H1 (cell line): ENCODE data around the gene ATP1A1. TPM values are rescaled to one million over a fixed set of nuclear protein-coding genes. Genes with fewer than 3 reads are reported as not detected.

Source experiments
- CTCF ChIA-PET: fragments of 300-600 bp; sonication (Branson Sonifier 250); formaldehyde crosslinking; loops from one replicate; lab custom pipeline; 2021; ENCODE audit not compliant: partially characterized antibody; lab: Charles Lee
- POLR2A ChIA-PET: fragments of 300-600 bp; sonication (Branson Sonifier 250); formaldehyde crosslinking; loops from one replicate; lab custom pipeline; 2021; ENCODE audit warnings: inconsistent platforms; ENCODE audit not compliant: partially characterized antibody; lab: Charles Lee
- DNase-seq, 2 experiments: peaks; one replicate each; pipeline versions ENCODE4 v3.0.0 to v3.0.0-alpha.2; 2010 to 2022; ENCODE audit warnings: low spot score in 2 of 2, low read depth in 1 of 2, mixed read lengths in 1 of 2
- FAIRE-seq: peaks from 2 replicates; lab custom pipeline; 2011; peaks lifted over from hg19 to GRCh38; lab: Jason Lieb, UNC
- H2AFZ ChIP-seq: 2 replicates; pipeline ENCODE4 v1.8.1; 2012; ENCODE audit warnings: low read length, inconsistent platforms
- H2AK5ac ChIP-seq: 2 replicates; pipeline ENCODE4 v1.6.1; 2013; ENCODE audit warnings: low read depth, low read length
- H2BK120ac ChIP-seq: replicated peaks from 2 replicates; pipeline ENCODE3; 2013; ENCODE audit warnings: low read depth, low read length, inconsistent platforms
- H2BK12ac ChIP-seq: 2 replicates; pipeline ENCODE4 v1.6.1; 2013; ENCODE audit warnings: low read depth, low read length
- H2BK15ac ChIP-seq: 2 replicates; pipeline ENCODE4 v1.6.1; 2013; ENCODE audit warnings: low read length
- H2BK20ac ChIP-seq: 2 replicates; pipeline ENCODE4 v1.6.1; 2013; ENCODE audit warnings: low read length
- H2BK5ac ChIP-seq: 2 replicates; pipeline ENCODE4 v1.6.1; 2013; ENCODE audit warnings: low read depth, low read length
- H3K14ac ChIP-seq: 2 replicates; pipeline ENCODE4 v1.6.1; 2013; ENCODE audit warnings: inconsistent platforms; ENCODE audit not compliant: insufficient read length
- H3K18ac ChIP-seq: 2 replicates; pipeline ENCODE4 v1.6.1; 2013; ENCODE audit warnings: low read length; ENCODE audit errors: extremely low read depth
- H3K23ac ChIP-seq: 2 replicates; pipeline ENCODE4 v1.6.1; 2013; ENCODE audit warnings: inconsistent platforms; ENCODE audit not compliant: insufficient read length
- H3K23me2 ChIP-seq: 2 replicates; pipeline ENCODE4 v1.6.1; 2013; ENCODE audit warnings: low read depth, low read length
- H3K27ac ChIP-seq: 2 replicates; pipeline ENCODE4 v1.6.1; 2011; ENCODE audit warnings: low read depth, low read length, inconsistent platforms
- H3K27me3 ChIP-seq, 4 experiments: replicated peaks in 1 of 4; 1 replicate in 1 of 4; 2 replicates in 3 of 4; pipeline versions ENCODE4 v1.6.1 to v1.8.1; 2011 to 2013; ENCODE audit warnings: low read length in 3 of 4, mild to moderate bottlenecking in 3 of 4, inconsistent platforms in 2 of 4, mixed read lengths in 2 of 4, moderate library complexity in 1 of 4; ENCODE audit not compliant: control insufficient read depth in 3 of 4, insufficient read depth in 3 of 4; ENCODE audit errors: extremely low read depth in 1 of 4
- H3K36me3 ChIP-seq, 4 experiments: 2 replicates each; pipeline versions ENCODE4 v1.6.1 to v1.8.1; 2011 to 2013; ENCODE audit warnings: mild to moderate bottlenecking in 4 of 4, low read length in 3 of 4, moderate library complexity in 2 of 4, control low read depth in 1 of 4, inconsistent platforms in 1 of 4; ENCODE audit not compliant: insufficient read depth in 4 of 4, control insufficient read depth in 2 of 4
- H3K4ac ChIP-seq: replicated peaks from 2 replicates; pipeline ENCODE3; 2013; ENCODE audit warnings: low read length, low read depth, mixed read lengths, inconsistent platforms; ENCODE audit not compliant: insufficient read length
- H3K4me1 ChIP-seq, 4 experiments: replicated peaks in 1 of 4; 1 replicate in 1 of 4; 2 replicates in 3 of 4; pipeline versions ENCODE4 v1.6.1 to v1.8.1; 2011 to 2013; ENCODE audit warnings: low read length in 3 of 4, inconsistent platforms in 2 of 4, mixed read lengths in 1 of 4; ENCODE audit not compliant: insufficient read depth in 4 of 4, control insufficient read depth in 3 of 4
- H3K4me2 ChIP-seq, 2 experiments: 2 replicates each; pipeline versions ENCODE4 v1.6.1 to v1.8.1; 2011 to 2013; ENCODE audit warnings: low read depth in 2 of 2, low read length in 2 of 2, control low read depth in 1 of 2, inconsistent platforms in 1 of 2, mild to moderate bottlenecking in 1 of 2; ENCODE audit not compliant: insufficient read depth in 1 of 2
- H3K4me3 ChIP-seq, 4 experiments: fragments of 200-600, 300-600 bp in 1 of 4; sonication (generic), shearing (Covaris generic), sonication (Bioruptor Twin) in 1 of 4; 2 replicates each; pipeline versions ENCODE4 v1.5.1 to v1.8.1; 2011 to 2016; ENCODE audit warnings: low read length in 4 of 4, low read depth in 3 of 4, control low read depth in 2 of 4, inconsistent platforms in 2 of 4, mild to moderate bottlenecking in 2 of 4, mixed read lengths in 1 of 4, moderate library complexity in 1 of 4; ENCODE audit not compliant: insufficient read depth in 2 of 4; ENCODE audit errors: extremely low read depth in 1 of 4
- H3K56ac ChIP-seq: replicated peaks from 2 replicates; pipeline ENCODE3; 2013; ENCODE audit warnings: low read depth, mild to moderate bottlenecking, mixed read lengths, low read length, inconsistent platforms; ENCODE audit not compliant: insufficient read length
- H3K79me1 ChIP-seq: 2 replicates; pipeline ENCODE4 v1.6.1; 2013; ENCODE audit warnings: low read depth, low read length, control low read depth
- H3K79me2 ChIP-seq, 2 experiments: 2 replicates each; pipeline versions ENCODE4 v1.6.1 to v1.8.1; 2012 to 2013; ENCODE audit warnings: low read length in 2 of 2, mild to moderate bottlenecking in 2 of 2, inconsistent platforms in 1 of 2; ENCODE audit not compliant: insufficient read depth in 2 of 2, control insufficient read depth in 1 of 2
- H3K9ac ChIP-seq, 4 experiments: replicated peaks in 1 of 4; 1 replicate in 1 of 4; 2 replicates in 3 of 4; pipeline versions ENCODE4 v1.6.1 to v1.8.1; 2011 to 2013; ENCODE audit warnings: low read depth in 3 of 4, low read length in 3 of 4, control low read depth in 2 of 4, mild to moderate bottlenecking in 2 of 4, moderate library complexity in 2 of 4, inconsistent platforms in 1 of 4; ENCODE audit errors: extremely low read depth in 1 of 4
- H3K9me3 ChIP-seq, 2 experiments: 2 replicates each; pipeline versions ENCODE4 v1.6.1 to v1.8.1; 2012 to 2013; ENCODE audit warnings: mild to moderate bottlenecking in 2 of 2, moderate library complexity in 2 of 2, control low read depth in 1 of 2, inconsistent platforms in 1 of 2, low read depth in 1 of 2, low read length in 1 of 2, mixed read lengths in 1 of 2; ENCODE audit not compliant: insufficient read depth in 2 of 2
- H4K20me1 ChIP-seq, 2 experiments: replicated peaks in 1 of 2; 2 replicates each; pipeline versions ENCODE3 to v1.8.1; 2011 to 2013; ENCODE audit warnings: inconsistent platforms in 2 of 2, low read length in 2 of 2, mild to moderate bottlenecking in 1 of 2; ENCODE audit not compliant: insufficient read depth in 2 of 2, control insufficient read depth in 1 of 2
- H4K5ac ChIP-seq: 2 replicates; pipeline ENCODE4 v1.6.1; 2013; ENCODE audit warnings: low read length, low read depth, mixed read lengths, inconsistent platforms; ENCODE audit not compliant: insufficient read length
- H4K8ac ChIP-seq: 2 replicates; pipeline ENCODE4 v1.8.0; 2013; ENCODE audit warnings: mild to moderate bottlenecking, moderate library complexity, low read length, inconsistent platforms; ENCODE audit not compliant: insufficient read depth; ENCODE audit errors: extremely low read depth
- H4K91ac ChIP-seq: replicated peaks from 2 replicates; pipeline ENCODE3; 2013; ENCODE audit warnings: low read length, mixed read lengths, inconsistent platforms; ENCODE audit not compliant: insufficient read length
- CHD1 ChIP-seq: IDR thresholded peaks from 2 replicates; pipeline ENCODE4 v1.6.1; 2012; ENCODE audit warnings: low read depth, low read length, improper control_type of control experiment
- CREB1 ChIP-seq: IDR thresholded peaks from 2 replicates; pipeline ENCODE4 v1.6.1; 2012; ENCODE audit warnings: inconsistent platforms
- KDM4A ChIP-seq: IDR thresholded peaks from one replicate; pipeline ENCODE4 v1.7.1; 2012; ENCODE audit warnings: low read depth, mild to moderate bottlenecking, moderate library complexity, low read length, inconsistent platforms; ENCODE audit not compliant: severe bottlenecking
- PHF8 ChIP-seq: fragments of 200-600 bp; sonication (generic); conservative IDR thresholded peaks from 2 replicates; pipeline ENCODE4 v1.7.1; 2012; ENCODE audit warnings: low read depth, mild to moderate bottlenecking, inconsistent platforms, low read length, moderate library complexity
- POLR2A ChIP-seq, 2 experiments: IDR thresholded peaks; 1 replicate in 1 of 2; 2 replicates in 1 of 2; pipeline ENCODE4 v1.6.1; 2011; ENCODE audit warnings: low read depth in 2 of 2, low read length in 2 of 2, mild to moderate bottlenecking in 2 of 2; ENCODE audit errors: control extremely low read depth in 1 of 2
- RAD21 ChIP-seq, 2 experiments: IDR thresholded peaks in 1 of 2; conservative IDR thresholded peaks in 1 of 2; 2 replicates each; pipeline ENCODE4 v1.6.1; 2011; ENCODE audit warnings: low read depth in 2 of 2, low read length in 2 of 2, improper control_type of control experiment in 1 of 2, inconsistent platforms in 1 of 2, mild to moderate bottlenecking in 1 of 2, moderate library complexity in 1 of 2
- RBBP5 ChIP-seq: IDR thresholded peaks from 2 replicates; pipeline ENCODE4 v1.7.1; 2012; ENCODE audit warnings: low read depth, mild to moderate bottlenecking, inconsistent platforms, low read length, moderate library complexity, borderline replicate concordance
- SAP30 ChIP-seq: fragments of 300-600 bp; sonication (generic); IDR thresholded peaks from 2 replicates; pipeline ENCODE4 v1.7.1; 2012; ENCODE audit warnings: low read length, moderate library complexity, mild to moderate bottlenecking, inconsistent platforms; ENCODE audit not compliant: insufficient read depth, insufficient replicate concordance
- SUZ12 ChIP-seq: fragments of 200-600 bp; sonication (generic); IDR thresholded peaks from 2 replicates; pipeline ENCODE4 v1.6.1; 2012; ENCODE audit warnings: mild to moderate bottlenecking, inconsistent platforms, low read length, moderate library complexity, mixed read lengths
- TAF7 ChIP-seq: optimal IDR thresholded peaks from 2 replicates; pipeline ENCODE3; 2011; ENCODE audit warnings: low read depth, mild to moderate bottlenecking, inconsistent platforms, low read length, moderate library complexity, borderline replicate concordance
- WGBS, 2 experiments: shearing (Covaris generic) in 1 of 2; methylation state at CpG; one replicate each; pipeline versions ENCODE4 v1.1.6 to v1.1.7; 2013 to 2015; ENCODE audit warnings: low lambda C conversion rate in 2 of 2, mixed read lengths in 2 of 2, inconsistent platforms in 1 of 2, low coverage in 1 of 2, missing lambda C conversion rate in 1 of 2; ENCODE audit not compliant: insufficient replicate concordance in 2 of 2, insufficient coverage in 1 of 2, insufficient read length in 1 of 2; ENCODE audit errors: extremely low coverage in 1 of 2, missing lambda C conversion rate in 1 of 2; 5-methylcytosine and 5-hydroxymethylcytosine counted together
- polyA plus RNA-seq, 7 experiments: library from polyadenylated mRNA; depleted of rRNA in 3 of 7; stranded (reverse) in 5 of 7; unstranded in 2 of 7; fragments of >200 nt in 5 of 7; fragments of 200-250 nt in 2 of 7; gene quantifications; 1 replicate in 5 of 7; 2 replicates in 1 of 7; 4 replicates in 1 of 7; pipeline versions ENCODE4 v1.2.1 to v1.2.3, GENCODE V29; 2011 to 2013; ENCODE audit warnings: missing spikeins in 2 of 7, mixed read lengths in 2 of 7
- total RNA-seq: library from RNA; stranded (reverse); fragmentation: NEBNext Ultra II Directional; extraction: Animal tissue kit (Norgen Biotek cat#: 25700); gene quantifications from 2 replicates; pipeline ENCODE4 v1.2.1, GENCODE V29; 2021
- TF ChIP-seq, protein P1 (sequence below): IDR thresholded peaks from 2 replicates; pipeline ENCODE4 v1.6.1; 2012; ENCODE audit warnings: low read length, inconsistent platforms

ATP1A1 gene
- total and polyA plus RNA-seq, 2 of the 8 experiments (the other 6 are each of a cell fraction or from before 2014, with no cell fraction given): 222 to 325 TPM

- Histone ChIP-seq H3K27ac (no peak overlapping the region), H3K18ac (no peak overlapping the region), H4K8ac (no peak overlapping the region; the same call in 1 of the 2 replicates), H3K4me3 (no peak overlapping the region), H2BK15ac (no peak overlapping the region), H3K9ac (no peak overlapping the region), H4K5ac (no peak overlapping the region), H3K4me1 (peaks cover 0 to 3% (median 0%) of the 10 kb centered on the region in 4 experiments; a peak in 1 of 7 replicates), H3K56ac (no peak overlapping the region), H3K36me3 (no peaks in the 10 kb centered on the region), H2BK12ac (no peak overlapping the region), H3K23ac (no peak overlapping the region), H2AFZ (no peak overlapping the region), H3K23me2 (no peaks in the 10 kb centered on the region), H3K4ac (no peak overlapping the region), H2AK5ac (no peak overlapping the region), H2BK5ac (no peak overlapping the region), H3K27me3 (no peaks in the 10 kb centered on the region), H4K91ac (no peak overlapping the region), H3K9me3 (no peaks in the 10 kb centered on the region), H2BK120ac (no peak overlapping the region), H2BK20ac (no peak overlapping the region), H3K79me1 (no peaks in the 10 kb centered on the region), H4K20me1 (peaks cover 0 to 1% of the 10 kb centered on the region in 2 experiments), H3K4me2 (no peak overlapping the region), H3K14ac (no peak overlapping the region), H3K79me2 (no peaks in the 10 kb centered on the region)
- FAIRE-seq: no peak
- 89% methylated on average over 3 of the region's 3 CpGs; no CpG with 5 or more reads in 1 of the 2 experiments for whole genome bisulfite sequencing, 2 experiments
- ChIA-PET POLR2A (no interaction called here), CTCF (interaction anchor here (1.4 kb wide), 1 partner anchor 12 kb away, joined by 5 read pairs; no protein-coding TSS in a partner anchor)
- no peak for DNase-seq
- TF ChIP-seq CREB1 (no peak), POLR2A (IDR thresholded peaks at IDR 0.05; ENCODE audit: control extremely low read depth in 1 of 2, low read depth in 2 of 2, low read length in 2 of 2) (no peak), SUZ12 (no peak), RAD21 (IDR thresholded peaks at IDR 0.05 in 1 of 2, conservative IDR thresholded peaks at IDR 0.05 in 1 of 2; ENCODE audit: low read depth in 2 of 2, low read length in 2 of 2) (no peak), SAP30 (no peak), PHF8 (no peak), TAF7 (no peak), KDM4A (no peak), RBBP5 (no peak), CHD1 (no peak)
- TF ChIP-seq, protein P1, sequence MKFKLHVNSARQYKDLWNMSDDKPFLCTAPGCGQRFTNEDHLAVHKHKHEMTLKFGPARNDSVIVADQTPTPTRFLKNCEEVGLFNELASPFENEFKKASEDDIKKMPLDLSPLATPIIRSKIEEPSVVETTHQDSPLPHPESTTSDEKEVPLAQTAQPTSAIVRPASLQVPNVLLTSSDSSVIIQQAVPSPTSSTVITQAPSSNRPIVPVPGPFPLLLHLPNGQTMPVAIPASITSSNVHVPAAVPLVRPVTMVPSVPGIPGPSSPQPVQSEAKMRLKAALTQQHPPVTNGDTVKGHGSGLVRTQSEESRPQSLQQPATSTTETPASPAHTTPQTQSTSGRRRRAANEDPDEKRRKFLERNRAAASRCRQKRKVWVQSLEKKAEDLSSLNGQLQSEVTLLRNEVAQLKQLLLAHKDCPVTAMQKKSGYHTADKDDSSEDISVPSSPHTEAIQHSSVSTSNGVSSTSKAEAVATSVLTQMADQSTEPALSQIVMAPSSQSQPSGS: no peak
These were observed 59.7 kb downstream of the ATP1A1 start for GRCh38 chr1:116432655-116433265.
